ENCODE results near the gene RBM3.

The RBM3 gene

DNA sequence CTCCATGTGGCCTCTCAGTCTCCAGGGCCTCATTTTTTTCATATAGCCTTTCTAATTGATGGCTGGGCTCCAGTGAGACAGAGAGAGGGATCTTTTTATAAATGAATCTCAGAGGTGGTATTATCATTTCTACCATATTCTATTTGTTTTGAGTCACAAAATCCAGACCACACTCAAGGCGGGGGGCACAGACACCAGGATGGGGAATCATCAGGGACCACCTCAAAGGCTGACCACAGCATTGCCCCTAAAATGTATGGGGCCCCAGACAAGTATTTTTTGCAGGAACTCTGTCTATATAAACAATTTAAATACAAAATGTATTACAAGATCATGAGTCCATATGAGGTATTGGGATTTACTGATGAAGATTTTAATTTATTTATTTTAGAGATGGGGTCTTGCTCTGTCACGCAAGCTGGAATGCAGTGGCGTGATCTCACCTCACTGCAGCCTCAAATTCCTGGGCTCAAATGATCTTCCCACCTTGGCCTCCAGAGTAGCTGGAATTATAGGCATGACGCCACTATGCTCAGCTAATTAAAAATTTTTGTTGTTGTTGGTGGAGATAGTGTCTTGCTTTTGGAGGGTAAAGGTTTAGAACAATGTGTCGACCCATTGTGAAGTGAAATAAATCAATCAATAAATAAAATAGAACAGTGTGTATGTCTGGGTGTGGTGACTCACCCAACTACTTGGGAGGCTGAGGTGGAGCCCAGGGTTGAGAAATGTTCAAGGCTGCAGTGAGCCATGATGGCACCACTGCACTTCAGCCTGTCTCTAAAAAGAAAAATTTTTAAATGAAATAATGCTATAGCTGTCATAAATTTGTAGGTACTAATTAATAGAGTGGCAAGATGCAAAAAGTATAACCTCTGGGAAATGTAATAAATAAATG, 52.4 kb downstream of the RBM3 start:
- no peak for DNase-seq

All from 8988T (cell line).